ENCODE data around the gene RIT1.
A peak's percentile ranks its signal among the peaks of the same experiment; 100 is the strongest.

Gene RIT1

DNA sequence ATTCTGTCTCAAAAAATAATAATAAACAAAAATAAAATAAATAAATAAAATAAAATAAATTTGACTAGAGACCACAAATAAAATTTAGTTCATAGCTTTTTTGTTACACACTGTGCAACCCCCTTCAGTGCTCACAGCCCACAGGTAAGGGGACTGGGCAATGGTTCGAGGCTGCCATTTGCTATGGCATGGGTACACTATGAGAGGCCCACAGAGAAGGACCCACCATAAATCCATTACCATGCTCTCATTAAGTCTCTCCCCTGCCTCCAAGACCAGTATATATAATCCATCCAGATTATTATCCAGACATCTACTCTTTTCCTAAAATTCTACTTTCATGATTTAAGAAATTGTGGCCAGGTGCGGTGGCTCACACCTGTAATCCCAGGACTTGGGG is 8.7 kb upstream of the RIT1 start:
- peaks cover 93 to 100% (median 98%) of the 10 kb centered on the region in 3 donors for H3K36me3 ChIP-seq
- intact Hi-C loops (cut with DNase I; ENCODE audit: low total_unique reads) = no loop called here

GRCh38 chr1:155918660-155919059 is 7.5 kb upstream of the RIT1 start:
- TF ChIP-seq, protein P1, sequence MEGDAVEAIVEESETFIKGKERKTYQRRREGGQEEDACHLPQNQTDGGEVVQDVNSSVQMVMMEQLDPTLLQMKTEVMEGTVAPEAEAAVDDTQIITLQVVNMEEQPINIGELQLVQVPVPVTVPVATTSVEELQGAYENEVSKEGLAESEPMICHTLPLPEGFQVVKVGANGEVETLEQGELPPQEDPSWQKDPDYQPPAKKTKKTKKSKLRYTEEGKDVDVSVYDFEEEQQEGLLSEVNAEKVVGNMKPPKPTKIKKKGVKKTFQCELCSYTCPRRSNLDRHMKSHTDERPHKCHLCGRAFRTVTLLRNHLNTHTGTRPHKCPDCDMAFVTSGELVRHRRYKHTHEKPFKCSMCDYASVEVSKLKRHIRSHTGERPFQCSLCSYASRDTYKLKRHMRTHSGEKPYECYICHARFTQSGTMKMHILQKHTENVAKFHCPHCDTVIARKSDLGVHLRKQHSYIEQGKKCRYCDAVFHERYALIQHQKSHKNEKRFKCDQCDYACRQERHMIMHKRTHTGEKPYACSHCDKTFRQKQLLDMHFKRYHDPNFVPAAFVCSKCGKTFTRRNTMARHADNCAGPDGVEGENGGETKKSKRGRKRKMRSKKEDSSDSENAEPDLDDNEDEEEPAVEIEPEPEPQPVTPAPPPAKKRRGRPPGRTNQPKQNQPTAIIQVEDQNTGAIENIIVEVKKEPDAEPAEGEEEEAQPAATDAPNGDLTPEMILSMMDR (IDR thresholded peaks at IDR 0.05) = no peak
- DNase-seq = no peak
- intact Hi-C loops (cut with DNase I; ENCODE audit: low total_unique reads) = no loop called here
- H3K9me3 ChIP-seq = no peaks in the 10 kb centered on the region
- H3K27ac ChIP-seq = no peak overlapping the region
- peaks cover 92 to 100% (median 93%) of the 10 kb centered on the region in 3 donors for H3K36me3 ChIP-seq
- no peaks in the 10 kb centered on the region for H3K27me3 ChIP-seq
- H3K4me3 ChIP-seq = no peak overlapping the region
- peaks cover 0 to 7% (median 1%) of the 10 kb centered on the region in 4 donors for H3K4me1 ChIP-seq

More for the DNA sequence above, 8.7 kb upstream of the RIT1 start:
- no peak for DNase-seq
- H3K27ac ChIP-seq = no peak overlapping the region
- peaks cover 0 to 7% (median 1%) of the 10 kb centered on the region in 4 donors for H3K4me1 ChIP-seq
- H3K27me3 ChIP-seq = no peaks in the 10 kb centered on the region
- no peaks in the 10 kb centered on the region for H3K9me3 ChIP-seq
- H3K4me3 ChIP-seq = no peak overlapping the region
- TF ChIP-seq, protein P1 (IDR thresholded peaks at IDR 0.05) = no peak

GRCh38 chr1:155913969-155914757 is 3.0 kb upstream of the RIT1 start:
- H3K4me1 ChIP-seq = peaks cover 0 to 36% (median 14%) of the 10 kb centered on the region in 4 donors
- TF ChIP-seq, protein P1 (IDR thresholded peaks at IDR 0.05) = no peak
- H3K4me3 ChIP-seq = no peak overlapping the region
- peak overlapping the region in 1 of 2 donors; percentile 20 for H3K27ac ChIP-seq
- no peaks in the 10 kb centered on the region for H3K9me3 ChIP-seq
- H3K36me3 ChIP-seq = peaks cover 55 to 74% (median 57%) of the 10 kb centered on the region in 3 donors
- intact Hi-C loops (cut with DNase I; ENCODE audit: low total_unique reads) = no loop called here
- no peaks in the 10 kb centered on the region for H3K27me3 ChIP-seq
- no peak for DNase-seq

GRCh38 chr1:155912056-155912536 is 947 bp upstream of the RIT1 start:
- intact Hi-C loops (cut with DNase I; ENCODE audit: low total_unique reads) = no loop called here
- DNase-seq = no peak

GRCh38 chr1:155910621-155911121 is 478 bp downstream of the RIT1 start:
- Histone ChIP-seq H3K4me1 (peaks cover 0 to 43% (median 14%) of the 10 kb centered on the region in 4 donors), H3K36me3 (peaks cover 43 to 74% (median 45%) of the 10 kb centered on the region in 3 donors), H3K9me3 (no peaks in the 10 kb centered on the region), H3K27ac (peak overlapping the region; percentile 96), H3K4me3 (peak overlapping the region; percentile 79 to 86), H3K27me3 (no peaks in the 10 kb centered on the region)
- DNase-seq = peak in 1 of 2 donors; percentile 33
- TF ChIP-seq, protein P1 (IDR thresholded peaks at IDR 0.05) = no peak
- intact Hi-C loops (cut with DNase I; ENCODE audit: low total_unique reads) = no loop called here

More at GRCh38 chr1:155912056-155912536, 947 bp upstream of the RIT1 start:
- TF ChIP-seq, protein P1 (IDR thresholded peaks at IDR 0.05) = no peak
- peak overlapping the region; percentile 96 for H3K27ac ChIP-seq
- H3K4me3 ChIP-seq = peak overlapping the region in 1 of 2 donors; percentile 79
- H3K27me3 ChIP-seq = no peaks in the 10 kb centered on the region
- peaks cover 0 to 43% (median 14%) of the 10 kb centered on the region in 4 donors for H3K4me1 ChIP-seq
- no peaks in the 10 kb centered on the region for H3K9me3 ChIP-seq
- peaks cover 47 to 74% (median 52%) of the 10 kb centered on the region in 3 donors for H3K36me3 ChIP-seq
